Activated CD8-positive, alpha-beta memory T cell treated with anti-CD3 and anti-CD28 coated beads for 24 hours (primary cell): Measurements from ENCODE around the gene PCBP3.
A peak's percentile ranks its signal among the peaks of the same experiment; 100 is the strongest.

ENCODE experiments used
- DNase-seq: peaks from one replicate; pipeline ENCODE4 v3.0.0-alpha.2; 2020

The PCBP3 gene

GRCh38 chr21:45764792-45765191 is 121.3 kb downstream of the PCBP3 start:
- DNase-seq, result no peak

- no peak for DNase-seq
Observed at GRCh38 chr21:45765375-45765774, 121.8 kb downstream of the PCBP3 start.

GRCh38 chr21:45766055-45766454 is 122.5 kb downstream of the PCBP3 start:
- DNase-seq, result peak; percentile 56

GRCh38 chr21:45766501-45766900 is 123.0 kb downstream of the PCBP3 start:
- DNase-seq, result no peak

- peak; percentile 66 for DNase-seq
Observed at GRCh38 chr21:45767071-45768006, 123.8 kb downstream of the PCBP3 start.

GRCh38 chr21:45768011-45768739 is 124.7 kb downstream of the PCBP3 start:
- peak; percentile 79 for DNase-seq

GRCh38 chr21:45768740-45769048 is 125.2 kb downstream of the PCBP3 start:
- peak; percentile 68 for DNase-seq

- peak; percentile 60 for DNase-seq
Observed at GRCh38 chr21:45769294-45769693, 125.8 kb downstream of the PCBP3 start.

GRCh38 chr21:45769896-45770295 is 126.4 kb downstream of the PCBP3 start:
- DNase-seq, result no peak

- no peak for DNase-seq
Observed at GRCh38 chr21:45772180-45772579, 128.7 kb downstream of the PCBP3 start.

- no peak for DNase-seq
Observed at GRCh38 chr21:45774291-45774690, 130.8 kb downstream of the PCBP3 start.

GRCh38 chr21:45776971-45777370 is 133.4 kb downstream of the PCBP3 start:
- DNase-seq, result no peak

GRCh38 chr21:45778686-45779085 is 135.2 kb downstream of the PCBP3 start:
- no peak for DNase-seq

- DNase-seq, result no peak
Observed at GRCh38 chr21:45779226-45779625, 135.7 kb downstream of the PCBP3 start.

- DNase-seq, result no peak
Observed at GRCh38 chr21:45780647-45781046, 137.1 kb downstream of the PCBP3 start.

- DNase-seq, result no peak
Observed at GRCh38 chr21:45781741-45782140, 138.2 kb downstream of the PCBP3 start.

GRCh38 chr21:45786660-45787059 is 143.1 kb downstream of the PCBP3 start:
- DNase-seq, result no peak

GRCh38 chr21:45787371-45787770 is 143.8 kb downstream of the PCBP3 start:
- no peak for DNase-seq

- no peak for DNase-seq
Observed at GRCh38 chr21:45788198-45788597, 144.7 kb downstream of the PCBP3 start.

GRCh38 chr21:45788637-45789506 is 145.3 kb downstream of the PCBP3 start:
- DNase-seq, result no peak

GRCh38 chr21:45790427-45790826 is 146.9 kb downstream of the PCBP3 start:
- no peak for DNase-seq

- no peak for DNase-seq
Observed at GRCh38 chr21:45791562-45792418, 148.3 kb downstream of the PCBP3 start.
